ENCODE data around the gene ARR3. TPM values are rescaled to one million over a fixed set of nuclear protein-coding genes. Genes with fewer than 3 reads are reported as not detected.

ARR3 gene
- total RNA-seq, 1 experiment from 2014 or later, result not detected

DNA sequence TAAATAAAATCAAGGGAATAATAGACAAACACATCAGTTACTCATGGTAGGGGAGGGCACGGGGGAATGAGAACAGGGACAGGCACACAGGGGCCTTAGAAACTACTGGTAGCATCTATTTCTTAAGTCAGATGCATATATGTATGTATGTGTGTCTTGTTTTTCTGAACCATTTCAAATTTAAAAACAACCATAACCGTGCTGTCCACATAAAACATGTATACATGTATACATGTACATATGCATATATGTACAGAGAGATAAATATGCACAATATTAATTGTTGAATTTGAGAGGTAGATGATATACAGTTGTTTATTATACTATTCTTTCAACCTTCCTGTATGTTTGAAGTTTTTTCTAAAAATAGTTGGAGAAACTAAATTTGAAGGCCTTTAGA, 41.4 kb upstream of the ARR3 start:
- POLR2A ChIA-PET, result no interaction called here
- H3K4me1 Mint-ChIP-seq, result no peaks in the 10 kb centered on the region
- no peaks in the 10 kb centered on the region for H3K36me3 Mint-ChIP-seq
- H3K4me3 Mint-ChIP-seq, result no peak overlapping the region
- H3K27me3 Mint-ChIP-seq (ENCODE audit: low read depth), result no peaks in the 10 kb centered on the region
- H3K27ac Mint-ChIP-seq, result no peak overlapping the region
- ATAC-seq (no peak), DNase-seq (ENCODE audit: low spot score) (no peak)
- TF ChIP-seq, protein P1, sequence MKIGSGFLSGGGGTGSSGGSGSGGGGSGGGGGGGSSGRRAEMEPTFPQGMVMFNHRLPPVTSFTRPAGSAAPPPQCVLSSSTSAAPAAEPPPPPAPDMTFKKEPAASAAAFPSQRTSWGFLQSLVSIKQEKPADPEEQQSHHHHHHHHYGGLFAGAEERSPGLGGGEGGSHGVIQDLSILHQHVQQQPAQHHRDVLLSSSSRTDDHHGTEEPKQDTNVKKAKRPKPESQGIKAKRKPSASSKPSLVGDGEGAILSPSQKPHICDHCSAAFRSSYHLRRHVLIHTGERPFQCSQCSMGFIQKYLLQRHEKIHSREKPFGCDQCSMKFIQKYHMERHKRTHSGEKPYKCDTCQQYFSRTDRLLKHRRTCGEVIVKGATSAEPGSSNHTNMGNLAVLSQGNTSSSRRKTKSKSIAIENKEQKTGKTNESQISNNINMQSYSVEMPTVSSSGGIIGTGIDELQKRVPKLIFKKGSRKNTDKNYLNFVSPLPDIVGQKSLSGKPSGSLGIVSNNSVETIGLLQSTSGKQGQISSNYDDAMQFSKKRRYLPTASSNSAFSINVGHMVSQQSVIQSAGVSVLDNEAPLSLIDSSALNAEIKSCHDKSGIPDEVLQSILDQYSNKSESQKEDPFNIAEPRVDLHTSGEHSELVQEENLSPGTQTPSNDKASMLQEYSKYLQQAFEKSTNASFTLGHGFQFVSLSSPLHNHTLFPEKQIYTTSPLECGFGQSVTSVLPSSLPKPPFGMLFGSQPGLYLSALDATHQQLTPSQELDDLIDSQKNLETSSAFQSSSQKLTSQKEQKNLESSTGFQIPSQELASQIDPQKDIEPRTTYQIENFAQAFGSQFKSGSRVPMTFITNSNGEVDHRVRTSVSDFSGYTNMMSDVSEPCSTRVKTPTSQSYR (CRISPR knock-in tag; IDR thresholded peaks at IDR 0.05), result no peak
- TF ChIP-seq SP1 (CRISPR knock-in tag; conservative IDR thresholded peaks at IDR 0.05), result no peak
- TF ChIP-seq, protein P2, sequence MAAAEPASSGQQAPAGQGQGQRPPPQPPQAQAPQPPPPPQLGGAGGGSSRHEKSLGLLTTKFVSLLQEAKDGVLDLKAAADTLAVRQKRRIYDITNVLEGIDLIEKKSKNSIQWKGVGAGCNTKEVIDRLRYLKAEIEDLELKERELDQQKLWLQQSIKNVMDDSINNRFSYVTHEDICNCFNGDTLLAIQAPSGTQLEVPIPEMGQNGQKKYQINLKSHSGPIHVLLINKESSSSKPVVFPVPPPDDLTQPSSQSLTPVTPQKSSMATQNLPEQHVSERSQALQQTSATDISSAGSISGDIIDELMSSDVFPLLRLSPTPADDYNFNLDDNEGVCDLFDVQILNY (CRISPR knock-in tag; IDR thresholded peaks at IDR 0.05), result no peak
- TF ChIP-seq, protein P3, sequence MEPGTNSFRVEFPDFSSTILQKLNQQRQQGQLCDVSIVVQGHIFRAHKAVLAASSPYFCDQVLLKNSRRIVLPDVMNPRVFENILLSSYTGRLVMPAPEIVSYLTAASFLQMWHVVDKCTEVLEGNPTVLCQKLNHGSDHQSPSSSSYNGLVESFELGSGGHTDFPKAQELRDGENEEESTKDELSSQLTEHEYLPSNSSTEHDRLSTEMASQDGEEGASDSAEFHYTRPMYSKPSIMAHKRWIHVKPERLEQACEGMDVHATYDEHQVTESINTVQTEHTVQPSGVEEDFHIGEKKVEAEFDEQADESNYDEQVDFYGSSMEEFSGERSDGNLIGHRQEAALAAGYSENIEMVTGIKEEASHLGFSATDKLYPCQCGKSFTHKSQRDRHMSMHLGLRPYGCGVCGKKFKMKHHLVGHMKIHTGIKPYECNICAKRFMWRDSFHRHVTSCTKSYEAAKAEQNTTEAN (CRISPR knock-in tag; IDR thresholded peaks at IDR 0.05), result no peak
- no peak for TF ChIP-seq NFE2L1 (CRISPR knock-in tag; IDR thresholded peaks at IDR 0.05)
- no peak for TF ChIP-seq KAT7 (CRISPR knock-in tag; IDR thresholded peaks at IDR 0.05; ENCODE audit: borderline replicate concordance)
- TF ChIP-seq FOXP1 (CRISPR knock-in tag; IDR thresholded peaks at IDR 0.05; ENCODE audit: borderline replicate concordance), result no peak
- TF ChIP-seq ZNF671 (CRISPR knock-in tag; IDR thresholded peaks at IDR 0.05), result no peak
- TF ChIP-seq GABPB1 (CRISPR knock-in tag; IDR thresholded peaks at IDR 0.05), result no peak
- TF ChIP-seq OVOL2 (CRISPR knock-in tag; IDR thresholded peaks at IDR 0.05; ENCODE audit: borderline replicate concordance), result no peak
- TF ChIP-seq, protein P4, sequence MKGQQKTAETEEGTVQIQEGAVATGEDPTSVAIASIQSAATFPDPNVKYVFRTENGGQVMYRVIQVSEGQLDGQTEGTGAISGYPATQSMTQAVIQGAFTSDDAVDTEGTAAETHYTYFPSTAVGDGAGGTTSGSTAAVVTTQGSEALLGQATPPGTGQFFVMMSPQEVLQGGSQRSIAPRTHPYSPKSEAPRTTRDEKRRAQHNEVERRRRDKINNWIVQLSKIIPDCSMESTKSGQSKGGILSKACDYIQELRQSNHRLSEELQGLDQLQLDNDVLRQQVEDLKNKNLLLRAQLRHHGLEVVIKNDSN (CRISPR knock-in tag; IDR thresholded peaks at IDR 0.05), result no peak
- TF ChIP-seq, protein P5, sequence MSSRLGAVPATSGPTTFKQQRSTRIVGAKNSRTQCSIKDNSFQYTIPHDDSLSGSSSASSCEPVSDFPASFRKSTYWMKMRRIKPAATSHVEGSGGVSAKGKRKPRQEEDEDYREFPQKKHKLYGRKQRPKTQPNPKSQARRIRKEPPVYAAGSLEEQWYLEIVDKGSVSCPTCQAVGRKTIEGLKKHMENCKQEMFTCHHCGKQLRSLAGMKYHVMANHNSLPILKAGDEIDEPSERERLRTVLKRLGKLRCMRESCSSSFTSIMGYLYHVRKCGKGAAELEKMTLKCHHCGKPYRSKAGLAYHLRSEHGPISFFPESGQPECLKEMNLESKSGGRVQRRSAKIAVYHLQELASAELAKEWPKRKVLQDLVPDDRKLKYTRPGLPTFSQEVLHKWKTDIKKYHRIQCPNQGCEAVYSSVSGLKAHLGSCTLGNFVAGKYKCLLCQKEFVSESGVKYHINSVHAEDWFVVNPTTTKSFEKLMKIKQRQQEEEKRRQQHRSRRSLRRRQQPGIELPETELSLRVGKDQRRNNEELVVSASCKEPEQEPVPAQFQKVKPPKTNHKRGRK (CRISPR knock-in tag; IDR thresholded peaks at IDR 0.05; ENCODE audit: borderline replicate concordance), result no peak
- TF ChIP-seq GRHL2 (CRISPR knock-in tag; IDR thresholded peaks at IDR 0.05; ENCODE audit: insufficient replicate concordance, severe bottlenecking), result no peak
- no peak for TF ChIP-seq ELF4 (CRISPR knock-in tag; IDR thresholded peaks at IDR 0.05; ENCODE audit: low read depth)
- TF ChIP-seq ZNF317 (CRISPR knock-in tag; IDR thresholded peaks at IDR 0.05; ENCODE audit: borderline replicate concordance, low read depth), result no peak
- TF ChIP-seq TEAD1 (CRISPR knock-in tag; IDR thresholded peaks at IDR 0.05), result no peak
- H3K9me3 Mint-ChIP-seq, result no peaks in the 10 kb centered on the region
- CTCF ChIA-PET, result no interaction called here

DNA sequence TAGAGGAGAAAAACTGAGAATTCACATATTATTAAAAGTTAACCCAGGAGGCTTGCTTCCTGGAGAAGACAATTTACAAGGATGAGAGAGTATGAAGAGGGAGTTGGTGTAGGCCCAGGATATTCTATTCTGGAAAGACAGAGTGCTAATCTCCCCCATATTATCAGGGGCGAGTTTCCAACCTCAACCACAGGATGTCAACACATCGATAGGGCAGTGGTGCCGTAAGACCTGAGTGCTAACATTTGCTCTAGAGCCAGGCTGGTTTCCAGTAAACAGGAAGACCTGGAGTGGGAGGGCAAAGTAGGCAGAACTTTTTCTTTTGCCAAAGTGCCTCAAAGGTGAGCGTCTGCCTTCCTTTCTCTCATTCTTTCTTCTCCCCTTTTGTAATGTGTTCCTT, 36.5 kb upstream of the ARR3 start:
- Mint-ChIP-seq H3K36me3 (no peaks in the 10 kb centered on the region), H3K27me3 (ENCODE audit: low read depth) (no peaks in the 10 kb centered on the region; the same call in 1 of the 2 replicates), H3K9me3 (no peaks in the 10 kb centered on the region), H3K27ac (no peak overlapping the region), H3K4me1 (peaks cover 2% of the 10 kb centered on the region; the same call in 1 of the 2 replicates), H3K4me3 (no peak overlapping the region)
- CTCF ChIA-PET, result no interaction called here
- ATAC-seq, result no peak
- POLR2A ChIA-PET, result no interaction called here
- DNase-seq (ENCODE audit: low spot score), result no peak
- TF ChIP-seq IRF2 (CRISPR knock-in tag; IDR thresholded peaks at IDR 0.05; ENCODE audit: borderline replicate concordance, low read depth) (no peak), ZNF138 (CRISPR knock-in tag; conservative IDR thresholded peaks at IDR 0.05) (no peak), KAT7 (CRISPR knock-in tag; IDR thresholded peaks at IDR 0.05; ENCODE audit: borderline replicate concordance) (no peak), GTF2I (CRISPR knock-in tag; conservative IDR thresholded peaks at IDR 0.05) (no peak), NR1H2 (CRISPR knock-in tag; IDR thresholded peaks at IDR 0.05) (no peak), ETV6 (CRISPR knock-in tag; IDR thresholded peaks at IDR 0.05) (no peak), NFATC4 (CRISPR knock-in tag; IDR thresholded peaks at IDR 0.05) (no peak)
- TF ChIP-seq, protein P6, sequence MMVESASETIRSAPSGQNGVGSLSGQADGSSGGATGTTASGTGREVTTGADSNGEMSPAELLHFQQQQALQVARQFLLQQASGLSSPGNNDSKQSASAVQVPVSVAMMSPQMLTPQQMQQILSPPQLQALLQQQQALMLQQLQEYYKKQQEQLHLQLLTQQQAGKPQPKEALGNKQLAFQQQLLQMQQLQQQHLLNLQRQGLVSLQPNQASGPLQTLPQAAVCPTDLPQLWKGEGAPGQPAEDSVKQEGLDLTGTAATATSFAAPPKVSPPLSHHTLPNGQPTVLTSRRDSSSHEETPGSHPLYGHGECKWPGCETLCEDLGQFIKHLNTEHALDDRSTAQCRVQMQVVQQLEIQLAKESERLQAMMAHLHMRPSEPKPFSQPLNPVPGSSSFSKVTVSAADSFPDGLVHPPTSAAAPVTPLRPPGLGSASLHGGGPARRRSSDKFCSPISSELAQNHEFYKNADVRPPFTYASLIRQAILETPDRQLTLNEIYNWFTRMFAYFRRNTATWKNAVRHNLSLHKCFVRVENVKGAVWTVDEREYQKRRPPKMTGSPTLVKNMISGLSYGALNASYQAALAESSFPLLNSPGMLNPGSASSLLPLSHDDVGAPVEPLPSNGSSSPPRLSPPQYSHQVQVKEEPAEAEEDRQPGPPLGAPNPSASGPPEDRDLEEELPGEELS (CRISPR knock-in tag; IDR thresholded peaks at IDR 0.05), result no peak
- TF ChIP-seq, protein P5 (CRISPR knock-in tag; IDR thresholded peaks at IDR 0.05; ENCODE audit: borderline replicate concordance), result no peak
- TF ChIP-seq, protein P7, sequence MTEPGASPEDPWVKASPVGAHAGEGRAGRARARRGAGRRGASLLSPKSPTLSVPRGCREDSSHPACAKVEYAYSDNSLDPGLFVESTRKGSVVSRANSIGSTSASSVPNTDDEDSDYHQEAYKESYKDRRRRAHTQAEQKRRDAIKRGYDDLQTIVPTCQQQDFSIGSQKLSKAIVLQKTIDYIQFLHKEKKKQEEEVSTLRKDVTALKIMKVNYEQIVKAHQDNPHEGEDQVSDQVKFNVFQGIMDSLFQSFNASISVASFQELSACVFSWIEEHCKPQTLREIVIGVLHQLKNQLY (CRISPR knock-in tag; IDR thresholded peaks at IDR 0.05), result no peak

Data from WTC11 (cell line).